ENCODE measurements around the gene SELL. TPM values are rescaled to one million over a fixed set of nuclear protein-coding genes. Genes with fewer than 3 reads are reported as not detected.

SELL gene
- total RNA-seq, 6 experiments from 2014 or later: 0.80 to 4.5 (median 2.2) TPM

DNA sequence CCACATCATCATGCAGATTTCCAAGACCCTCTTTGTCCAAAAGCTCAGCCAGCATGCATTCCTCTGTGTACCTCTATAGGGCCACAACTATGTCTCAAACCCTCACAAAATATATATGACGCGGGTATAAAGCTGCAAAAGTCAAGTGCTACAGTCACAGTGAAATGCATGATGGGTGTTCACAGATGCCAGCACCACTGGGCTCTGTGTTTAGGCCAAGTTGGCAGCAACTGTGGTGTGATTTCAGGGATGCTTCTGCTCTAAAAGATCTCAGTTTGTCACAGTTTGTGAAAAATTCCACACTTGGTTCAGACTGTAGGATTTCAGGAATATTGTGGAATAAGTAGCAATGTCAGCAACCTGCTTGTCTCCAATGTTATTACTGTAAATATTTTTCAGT, 57.5 kb downstream of the SELL start:
- Histone ChIP-seq H3K4me1 (no peaks in the 10 kb centered on the region), H3K27ac (no peak overlapping the region), H3K4me3 (no peak overlapping the region), H3K36me3 (no peaks in the 10 kb centered on the region), H3K9me3 (no peaks in the 10 kb centered on the region), H3K27me3 (no peaks in the 10 kb centered on the region)
- DNase-seq: no peak
- ATAC-seq: no peak
- intact Hi-C loops (cut with DNase I): no loop called here
- TF ChIP-seq POLR2A (IDR thresholded peaks at IDR 0.05) (no peak), CTCF (IDR thresholded peaks at IDR 0.05) (no peak)
- 77% methylated on average over 2 of the region's 2 CpGs for WGBS (ENCODE audit: insufficient coverage, low coverage, low lambda C conversion rate, missing lambda C conversion rate)

DNA sequence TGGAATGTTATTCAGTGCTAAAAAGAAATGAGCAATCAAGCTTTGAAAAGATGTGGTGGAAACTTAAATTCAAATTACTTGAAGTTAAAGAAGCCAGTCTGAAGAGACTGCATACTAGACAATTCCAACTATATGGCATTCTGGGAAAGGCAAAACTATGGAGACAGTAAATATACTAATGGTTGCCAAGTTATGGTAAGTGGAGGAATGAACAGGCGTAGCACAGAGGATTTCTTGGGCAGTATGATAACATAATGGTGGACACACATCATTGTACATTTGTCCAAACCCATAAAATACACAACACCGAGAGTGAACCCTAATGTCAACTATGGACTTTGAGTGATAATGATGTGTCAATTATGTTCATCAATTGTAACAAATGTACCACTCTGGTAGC, 60.4 kb downstream of the SELL start:
- DNase-seq: no peak

DNA sequence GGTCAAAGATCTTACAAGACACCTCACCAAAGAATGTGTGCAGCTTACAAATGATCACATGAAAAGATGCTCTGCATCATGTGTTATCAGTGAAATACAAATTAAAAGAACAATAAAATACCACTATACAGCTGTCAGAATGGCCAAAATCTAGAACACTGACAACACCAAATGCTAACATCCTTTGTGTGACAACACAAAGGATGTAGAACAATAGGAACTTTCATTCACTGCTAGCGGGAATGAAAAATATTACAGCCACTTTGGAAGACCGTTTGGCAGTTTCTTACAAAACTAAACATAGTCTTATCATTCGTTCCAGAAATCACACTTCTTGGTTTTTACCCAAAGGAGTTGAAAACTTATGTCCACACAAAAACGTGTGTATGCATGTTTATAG, 60.9 kb downstream of the SELL start:
- Histone ChIP-seq H3K9me3 (no peaks in the 10 kb centered on the region), H3K27me3 (no peaks in the 10 kb centered on the region), H3K36me3 (no peaks in the 10 kb centered on the region), H3K4me3 (no peak overlapping the region), H3K4me1 (no peaks in the 10 kb centered on the region), H3K27ac (no peak overlapping the region)
- TF ChIP-seq CTCF (IDR thresholded peaks at IDR 0.05): no peak
- TF ChIP-seq POLR2A (IDR thresholded peaks at IDR 0.05): no peak
- 31% methylated on average over 4 of the region's 4 CpGs for WGBS (ENCODE audit: insufficient coverage, low coverage, low lambda C conversion rate, missing lambda C conversion rate)
- DNase-seq (no peak), ATAC-seq (no peak)
- intact Hi-C loops (cut with DNase I): no loop called here

More for the DNA sequence above, 60.4 kb downstream of the SELL start:
- Histone ChIP-seq H3K27ac (no peak overlapping the region), H3K27me3 (no peaks in the 10 kb centered on the region), H3K4me3 (no peak overlapping the region), H3K9me3 (no peaks in the 10 kb centered on the region), H3K4me1 (no peaks in the 10 kb centered on the region), H3K36me3 (no peaks in the 10 kb centered on the region)
- WGBS (ENCODE audit: insufficient coverage, low coverage, low lambda C conversion rate, missing lambda C conversion rate): 78% methylated on average over 2 of the region's 2 CpGs
- intact Hi-C loops (cut with DNase I): no loop called here
- no peak for ATAC-seq
- no peak for TF ChIP-seq CTCF (IDR thresholded peaks at IDR 0.05)
- no peak for TF ChIP-seq POLR2A (IDR thresholded peaks at IDR 0.05)

DNA sequence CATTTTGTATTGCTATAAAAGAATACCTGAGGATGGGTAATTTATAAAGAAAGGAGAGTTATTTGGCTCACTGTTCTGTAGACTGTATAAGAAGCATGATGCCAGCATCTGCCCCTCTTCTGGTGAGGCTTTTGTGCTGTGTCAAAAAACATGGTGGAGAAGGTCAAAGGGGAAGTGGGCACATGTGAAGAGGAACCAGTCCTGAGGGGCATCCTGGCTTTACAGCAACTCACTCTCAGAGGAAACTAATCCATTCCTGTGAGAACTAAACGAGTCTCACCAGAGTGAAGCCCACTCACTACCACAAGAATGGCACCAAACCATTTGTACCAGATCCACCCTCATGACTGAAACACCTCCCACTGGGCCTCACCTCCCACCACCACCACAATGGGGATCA, 62.7 kb downstream of the SELL start:
- no peaks in the 10 kb centered on the region for H3K9me3 ChIP-seq
- intact Hi-C loops (cut with DNase I): no loop called here
- TF ChIP-seq POLR2A (IDR thresholded peaks at IDR 0.05): no peak
- TF ChIP-seq CTCF (IDR thresholded peaks at IDR 0.05): no peak
- H3K36me3 ChIP-seq: no peaks in the 10 kb centered on the region
- no peak for ATAC-seq
- H3K27me3 ChIP-seq: no peaks in the 10 kb centered on the region
- no CpG with 5 or more reads among the region's 1 CpG for WGBS (ENCODE audit: insufficient coverage, low coverage, low lambda C conversion rate, missing lambda C conversion rate)
- H3K4me1 ChIP-seq: no peaks in the 10 kb centered on the region
- H3K4me3 ChIP-seq: no peak overlapping the region
- H3K27ac ChIP-seq: no peak overlapping the region
- DNase-seq: no peak

DNA sequence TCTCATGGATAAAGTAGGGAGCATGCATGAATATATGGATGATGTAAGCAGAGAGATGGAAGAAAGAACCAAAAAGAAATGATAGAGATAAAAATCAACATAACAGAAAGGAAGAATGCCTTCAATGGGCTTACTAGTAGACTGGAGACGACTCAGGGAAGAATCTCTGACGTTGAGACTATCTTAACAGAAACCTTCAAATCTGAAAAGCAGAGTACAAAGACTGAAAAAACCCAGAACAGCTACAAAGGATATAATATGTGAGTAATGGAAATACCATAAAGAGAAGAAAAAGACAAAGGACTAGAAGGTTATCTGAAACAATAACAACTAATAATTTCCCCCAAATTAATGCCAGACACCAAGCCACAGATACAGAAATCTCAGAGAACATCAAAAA, 63.2 kb downstream of the SELL start:
- WGBS (ENCODE audit: insufficient coverage, low coverage, low lambda C conversion rate, missing lambda C conversion rate): 46% methylated on average over 2 of the region's 2 CpGs
- Histone ChIP-seq H3K27me3 (no peaks in the 10 kb centered on the region), H3K4me3 (no peak overlapping the region), H3K4me1 (no peaks in the 10 kb centered on the region), H3K27ac (no peak overlapping the region), H3K9me3 (no peaks in the 10 kb centered on the region), H3K36me3 (no peaks in the 10 kb centered on the region)
- no peak for DNase-seq
- no peak for ATAC-seq
- TF ChIP-seq POLR2A (IDR thresholded peaks at IDR 0.05): no peak
- TF ChIP-seq CTCF (IDR thresholded peaks at IDR 0.05): no peak
- intact Hi-C loops (cut with DNase I): no loop called here
